ENCODE measurements around the gene SH3RF1. TPM values are rescaled to one million over a fixed set of nuclear protein-coding genes. Genes with fewer than 3 reads are reported as not detected.

Gene SH3RF1
- total RNA-seq, 1 donor from 2014 or later: 18.6 TPM

- peaks cover 49% of the 10 kb centered on the region for H3K4me1 Mint-ChIP-seq
- H3K36me3 Mint-ChIP-seq (ENCODE audit: low read depth): peaks cover 29% of the 10 kb centered on the region
- no peak overlapping the region for H3K27ac Mint-ChIP-seq (ENCODE audit: unreplicated experiment)
- H3K9me3 Mint-ChIP-seq: peaks cover 3% of the 10 kb centered on the region
- no peak for DNase-seq (ENCODE audit: low read depth, low spot score)
- no peak for TF ChIP-seq CTCF (conservative IDR thresholded peaks at IDR 0.05)
- H3K4me3 Mint-ChIP-seq: peak overlapping the region; percentile 24
- H3K27me3 Mint-ChIP-seq (ENCODE audit: low read depth): no peaks in the 10 kb centered on the region
Measured at GRCh38 chr4:169266661-169267060, 4.1 kb downstream of the SH3RF1 start.

GRCh38 chr4:169266081-169266480 lies 4.7 kb downstream of the SH3RF1 start:
- Mint-ChIP-seq H3K9me3 (peaks cover 3% of the 10 kb centered on the region), H3K4me1 (peaks cover 54% of the 10 kb centered on the region), H3K27ac (ENCODE audit: unreplicated experiment) (no peak overlapping the region), H3K36me3 (ENCODE audit: low read depth) (peaks cover 29% of the 10 kb centered on the region), H3K27me3 (ENCODE audit: low read depth) (no peaks in the 10 kb centered on the region), H3K4me3 (peak overlapping the region; percentile 74)
- DNase-seq (ENCODE audit: low read depth, low spot score): no peak
- no peak for TF ChIP-seq CTCF (conservative IDR thresholded peaks at IDR 0.05)

- peaks cover 55% of the 10 kb centered on the region for H3K4me1 Mint-ChIP-seq
- H3K27ac Mint-ChIP-seq (ENCODE audit: unreplicated experiment): no peak overlapping the region
Measured at GRCh38 chr4:169263791-169264392, 6.9 kb downstream of the SH3RF1 start.

GRCh38 chr4:169260217-169260866 lies 10.4 kb downstream of the SH3RF1 start:
- H3K27ac Mint-ChIP-seq (ENCODE audit: unreplicated experiment): peak overlapping the region; percentile 13
- H3K4me3 Mint-ChIP-seq: no peak overlapping the region
- peaks cover 45% of the 10 kb centered on the region for H3K4me1 Mint-ChIP-seq
- H3K27me3 Mint-ChIP-seq (ENCODE audit: low read depth): no peaks in the 10 kb centered on the region
- no peak for TF ChIP-seq CTCF (conservative IDR thresholded peaks at IDR 0.05)
- no peak for DNase-seq (ENCODE audit: low read depth, low spot score)
- no peaks in the 10 kb centered on the region for H3K9me3 Mint-ChIP-seq
- peaks cover 25% of the 10 kb centered on the region for H3K36me3 Mint-ChIP-seq (ENCODE audit: low read depth)

More at GRCh38 chr4:169263791-169264392, 6.9 kb downstream of the SH3RF1 start:
- H3K4me3 Mint-ChIP-seq: no peak overlapping the region
- peaks cover 3% of the 10 kb centered on the region for H3K9me3 Mint-ChIP-seq
- no peak for TF ChIP-seq CTCF (conservative IDR thresholded peaks at IDR 0.05)
- peaks cover 29% of the 10 kb centered on the region for H3K36me3 Mint-ChIP-seq (ENCODE audit: low read depth)
- no peak for DNase-seq (ENCODE audit: low read depth, low spot score)
- no peaks in the 10 kb centered on the region for H3K27me3 Mint-ChIP-seq (ENCODE audit: low read depth)

GRCh38 chr4:169259271-169259670 lies 11.5 kb downstream of the SH3RF1 start:
- Mint-ChIP-seq H3K9me3 (no peaks in the 10 kb centered on the region), H3K4me1 (peaks cover 38% of the 10 kb centered on the region), H3K36me3 (ENCODE audit: low read depth) (peaks cover 16% of the 10 kb centered on the region), H3K27me3 (ENCODE audit: low read depth) (no peaks in the 10 kb centered on the region), H3K4me3 (no peak overlapping the region), H3K27ac (ENCODE audit: unreplicated experiment) (no peak overlapping the region)
- no peak for DNase-seq (ENCODE audit: low read depth, low spot score)
- TF ChIP-seq CTCF (conservative IDR thresholded peaks at IDR 0.05): no peak
